Liver (tissue), 9 donors: ENCODE data around the gene SPAG17. TPM values are rescaled to one million over a fixed set of nuclear protein-coding genes. Genes with fewer than 3 reads are reported as not detected.

ENCODE experiments used
- DNase-seq: peaks from one replicate; pipeline ENCODE4 v3.0.0-alpha.2; 2017; ENCODE audit warnings: low spot score
- H3K27ac ChIP-seq, 2 donors: one replicate each; pipeline ENCODE4 v1.7.0; 2013; ENCODE audit warnings: inconsistent platforms in 2 of 2, low read length in 2 of 2, control low read depth in 1 of 2, low read depth in 1 of 2, mild to moderate bottlenecking in 1 of 2
- H3K27me3 ChIP-seq, 4 donors: one replicate each; pipeline versions ENCODE4 v1.6.1 to v1.7.0; 2013; ENCODE audit warnings: low read length in 3 of 4, inconsistent platforms in 1 of 4, mild to moderate bottlenecking in 1 of 4, moderate library complexity in 1 of 4; ENCODE audit not compliant: control insufficient read depth in 4 of 4, insufficient read depth in 4 of 4
- H3K36me3 ChIP-seq, 4 donors: one replicate each; pipeline versions ENCODE4 v1.6.1 to v1.7.0; 2013; ENCODE audit warnings: low read length in 3 of 4, mild to moderate bottlenecking in 3 of 4, low read depth in 1 of 4, moderate library complexity in 1 of 4; ENCODE audit not compliant: control insufficient read depth in 4 of 4, insufficient read depth in 3 of 4
- H3K4me1 ChIP-seq, 4 donors: one replicate each; pipeline versions ENCODE4 v1.6.1 to v1.7.0; 2013; ENCODE audit warnings: low read length in 3 of 4, mild to moderate bottlenecking in 3 of 4, moderate library complexity in 1 of 4; ENCODE audit not compliant: control insufficient read depth in 4 of 4, insufficient read depth in 4 of 4
- H3K4me3 ChIP-seq, 3 donors: one replicate each; pipeline versions ENCODE4 v1.6.1 to v1.7.0; 2013; ENCODE audit warnings: low read length in 3 of 3, control low read depth in 1 of 3, low read depth in 1 of 3, mild to moderate bottlenecking in 1 of 3
- H3K9ac ChIP-seq, 2 donors: one replicate each; pipeline ENCODE4 v1.7.0; 2013; ENCODE audit warnings: low read length in 2 of 2, mild to moderate bottlenecking in 2 of 2, moderate library complexity in 2 of 2, control low read depth in 1 of 2, low read depth in 1 of 2
- H3K9me3 ChIP-seq, 4 donors: one replicate each; pipeline versions ENCODE4 v1.6.1 to v1.7.0; 2013; ENCODE audit warnings: low read length in 3 of 4; ENCODE audit not compliant: control insufficient read depth in 4 of 4
- ATF3 ChIP-seq: IDR thresholded peaks from 2 replicates; pipeline ENCODE4 v1.6.1; 2016; ENCODE audit warnings: antibody characterized with exemption
- EGR1 ChIP-seq, 2 donors: IDR thresholded peaks; 2 replicates each; pipeline ENCODE4 v1.6.1; 2016 to 2018; ENCODE audit warnings: antibody characterized with exemption in 2 of 2, low read depth in 2 of 2
- FOXA1 ChIP-seq: IDR thresholded peaks from 2 replicates; pipeline ENCODE4 v1.6.1; 2016; ENCODE audit warnings: antibody characterized with exemption
- FOXA2 ChIP-seq: IDR thresholded peaks from 2 replicates; pipeline ENCODE4 v1.6.1; 2016; ENCODE audit warnings: antibody characterized with exemption
- HNF4A ChIP-seq, 2 donors: conservative IDR thresholded peaks; 2 replicates each; pipeline ENCODE4 v1.6.1; 2016; ENCODE audit warnings: antibody characterized with exemption in 2 of 2, mild to moderate bottlenecking in 2 of 2
- HNF4G ChIP-seq: IDR thresholded peaks from 2 replicates; pipeline ENCODE4 v1.6.1; 2016; ENCODE audit warnings: antibody characterized with exemption
- JUND ChIP-seq, 2 donors: IDR thresholded peaks; 2 replicates each; pipeline ENCODE4 v1.6.1; 2016; ENCODE audit warnings: antibody characterized with exemption in 2 of 2
- NR2F2 ChIP-seq: IDR thresholded peaks from 2 replicates; pipeline ENCODE4 v1.6.1; 2016; ENCODE audit warnings: antibody characterized with exemption
- RAD21 ChIP-seq, 2 donors: IDR thresholded peaks; 2 replicates each; pipeline ENCODE4 v1.6.1; 2016; ENCODE audit warnings: antibody characterized with exemption in 2 of 2, mild to moderate bottlenecking in 2 of 2
- RXRA ChIP-seq, 2 donors: IDR thresholded peaks; 2 replicates each; pipeline ENCODE4 v1.6.1; 2017 to 2018; ENCODE audit warnings: antibody characterized with exemption in 2 of 2, mild to moderate bottlenecking in 1 of 2
- SP1 ChIP-seq: IDR thresholded peaks from 2 replicates; pipeline ENCODE4 v1.6.1; 2018; ENCODE audit warnings: antibody characterized with exemption, mild to moderate bottlenecking
- TAF1 ChIP-seq: conservative IDR thresholded peaks from 2 replicates; pipeline ENCODE4 v1.6.1; 2016; ENCODE audit warnings: antibody characterized with exemption, mild to moderate bottlenecking
- YY1 ChIP-seq: IDR thresholded peaks from 2 replicates; pipeline ENCODE4 v1.6.1; 2016; ENCODE audit warnings: antibody characterized with exemption, mild to moderate bottlenecking
- ZBTB33 ChIP-seq: IDR thresholded peaks from 2 replicates; pipeline ENCODE4 v1.6.1; 2016; ENCODE audit warnings: antibody characterized with exemption
- WGBS: extraction: QIAGEN DNeasy Blood & Tissue Kit; methylation state at CpG from one replicate; pipeline ENCODE4 v1.1.7; 2013; 5-methylcytosine and 5-hydroxymethylcytosine counted together
- polyA plus RNA-seq, 2 donors: library from polyadenylated mRNA; stranded (reverse) in 1 of 2; unstranded in 1 of 2; fragments of 200-250 nt in 1 of 2; fragments of >200 nt in 1 of 2; fragmentation: Nextera tagmentation in 1 of 2; extraction: Ambion mirVana in 1 of 2; gene quantifications; one replicate each; pipeline versions ENCODE4 v1.2.1 to v1.2.3, GENCODE V29; 2013 to 2015
- total RNA-seq, 2 donors: library from RNA; depleted of rRNA; stranded (reverse); fragments of >200 nt; gene quantifications; one replicate each; pipeline ENCODE4 v1.2.3, GENCODE V29; 2014
- TF ChIP-seq, protein P1 (sequence below): IDR thresholded peaks from 2 replicates; pipeline ENCODE4 v1.6.1; 2016; ENCODE audit warnings: antibody characterized with exemption
- TF ChIP-seq, protein P2 (sequence below): IDR thresholded peaks from 2 replicates; pipeline ENCODE4 v1.6.1; 2016; ENCODE audit warnings: antibody characterized with exemption, mild to moderate bottlenecking
- TF ChIP-seq, protein P3 (sequence below): fragments of 150-350 bp; IDR thresholded peaks from 2 replicates; pipeline ENCODE4 v1.5.1; 2017; ENCODE audit warnings: improper control_type of control experiment, low read depth, low read length; ENCODE audit not compliant: missing input control
- donor health status: healthy.
- donor health status: healthy.
- donor health status: healthy.
- donor health status: healthy.
- donor health status: healthy.

The SPAG17 gene
- total and polyA plus RNA-seq, 4 donors: 0.17 to 0.75 TPM; not detected in 2

DNA sequence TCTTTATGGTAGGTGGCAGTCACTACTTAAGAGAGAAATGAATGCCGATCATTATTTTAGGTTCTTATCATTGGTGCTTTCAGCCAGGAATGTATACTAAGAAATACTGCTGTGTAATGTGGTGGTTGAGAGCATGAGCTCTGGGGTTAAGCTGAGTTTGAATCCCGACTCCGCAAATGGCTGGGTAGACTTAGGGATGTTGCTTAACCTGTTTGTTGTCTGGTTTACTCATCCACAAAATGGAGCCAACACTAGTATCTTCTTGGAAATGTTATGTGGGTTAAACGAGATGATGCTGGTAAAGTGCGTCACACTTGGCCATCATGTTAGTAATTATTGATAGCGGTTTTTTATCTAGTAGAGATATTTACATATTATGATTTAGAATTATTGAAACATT lies 171.7 kb downstream of the SPAG17 start:
- TF ChIP-seq FOXA1 (no peak), NR2F2 (no peak), RAD21 (IDR thresholded peaks at IDR 0.05) (no peak), TAF1 (no peak), ZBTB33 (no peak), HNF4A (conservative IDR thresholded peaks at IDR 0.05) (no peak), SP1 (no peak), YY1 (no peak)
- TF ChIP-seq, protein P1, sequence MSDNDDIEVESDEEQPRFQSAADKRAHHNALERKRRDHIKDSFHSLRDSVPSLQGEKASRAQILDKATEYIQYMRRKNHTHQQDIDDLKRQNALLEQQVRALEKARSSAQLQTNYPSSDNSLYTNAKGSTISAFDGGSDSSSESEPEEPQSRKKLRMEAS: no peak
- TF ChIP-seq, protein P2, sequence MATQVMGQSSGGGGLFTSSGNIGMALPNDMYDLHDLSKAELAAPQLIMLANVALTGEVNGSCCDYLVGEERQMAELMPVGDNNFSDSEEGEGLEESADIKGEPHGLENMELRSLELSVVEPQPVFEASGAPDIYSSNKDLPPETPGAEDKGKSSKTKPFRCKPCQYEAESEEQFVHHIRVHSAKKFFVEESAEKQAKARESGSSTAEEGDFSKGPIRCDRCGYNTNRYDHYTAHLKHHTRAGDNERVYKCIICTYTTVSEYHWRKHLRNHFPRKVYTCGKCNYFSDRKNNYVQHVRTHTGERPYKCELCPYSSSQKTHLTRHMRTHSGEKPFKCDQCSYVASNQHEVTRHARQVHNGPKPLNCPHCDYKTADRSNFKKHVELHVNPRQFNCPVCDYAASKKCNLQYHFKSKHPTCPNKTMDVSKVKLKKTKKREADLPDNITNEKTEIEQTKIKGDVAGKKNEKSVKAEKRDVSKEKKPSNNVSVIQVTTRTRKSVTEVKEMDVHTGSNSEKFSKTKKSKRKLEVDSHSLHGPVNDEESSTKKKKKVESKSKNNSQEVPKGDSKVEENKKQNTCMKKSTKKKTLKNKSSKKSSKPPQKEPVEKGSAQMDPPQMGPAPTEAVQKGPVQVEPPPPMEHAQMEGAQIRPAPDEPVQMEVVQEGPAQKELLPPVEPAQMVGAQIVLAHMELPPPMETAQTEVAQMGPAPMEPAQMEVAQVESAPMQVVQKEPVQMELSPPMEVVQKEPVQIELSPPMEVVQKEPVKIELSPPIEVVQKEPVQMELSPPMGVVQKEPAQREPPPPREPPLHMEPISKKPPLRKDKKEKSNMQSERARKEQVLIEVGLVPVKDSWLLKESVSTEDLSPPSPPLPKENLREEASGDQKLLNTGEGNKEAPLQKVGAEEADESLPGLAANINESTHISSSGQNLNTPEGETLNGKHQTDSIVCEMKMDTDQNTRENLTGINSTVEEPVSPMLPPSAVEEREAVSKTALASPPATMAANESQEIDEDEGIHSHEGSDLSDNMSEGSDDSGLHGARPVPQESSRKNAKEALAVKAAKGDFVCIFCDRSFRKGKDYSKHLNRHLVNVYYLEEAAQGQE: no peak
- Histone ChIP-seq H3K4me1 (no peaks in the 10 kb centered on the region), H3K9me3 (no peaks in the 10 kb centered on the region), H3K4me3 (no peak overlapping the region), H3K36me3 (no peaks in the 10 kb centered on the region), H3K27me3 (no peaks in the 10 kb centered on the region), H3K27ac (no peak overlapping the region), H3K9ac (no peak overlapping the region)
- no peak for DNase-seq
- 90% methylated on average over 6 of the region's 6 CpGs for WGBS

- H3K9me3 ChIP-seq: no peaks in the 10 kb centered on the region
- no peaks in the 10 kb centered on the region for H3K4me1 ChIP-seq
- H3K4me3 ChIP-seq: no peak overlapping the region
- no peak overlapping the region for H3K27ac ChIP-seq
- no peaks in the 10 kb centered on the region for H3K36me3 ChIP-seq
- no peaks in the 10 kb centered on the region for H3K27me3 ChIP-seq
- WGBS: 87% methylated on average over 6 of the region's 6 CpGs
- H3K9ac ChIP-seq: no peak overlapping the region
- no peak for DNase-seq
- TF ChIP-seq, protein P1: no peak
- no peak for TF ChIP-seq YY1
- TF ChIP-seq RXRA (IDR thresholded peaks at IDR 0.05): no peak
- TF ChIP-seq JUND (IDR thresholded peaks at IDR 0.05): no peak
- TF ChIP-seq TAF1: no peak
- no peak for TF ChIP-seq SP1
- TF ChIP-seq, protein P2: no peak
- TF ChIP-seq FOXA1: no peak
- TF ChIP-seq NR2F2: no peak
- TF ChIP-seq ZBTB33: no peak
- no peak for TF ChIP-seq HNF4G
- TF ChIP-seq, protein P3, sequence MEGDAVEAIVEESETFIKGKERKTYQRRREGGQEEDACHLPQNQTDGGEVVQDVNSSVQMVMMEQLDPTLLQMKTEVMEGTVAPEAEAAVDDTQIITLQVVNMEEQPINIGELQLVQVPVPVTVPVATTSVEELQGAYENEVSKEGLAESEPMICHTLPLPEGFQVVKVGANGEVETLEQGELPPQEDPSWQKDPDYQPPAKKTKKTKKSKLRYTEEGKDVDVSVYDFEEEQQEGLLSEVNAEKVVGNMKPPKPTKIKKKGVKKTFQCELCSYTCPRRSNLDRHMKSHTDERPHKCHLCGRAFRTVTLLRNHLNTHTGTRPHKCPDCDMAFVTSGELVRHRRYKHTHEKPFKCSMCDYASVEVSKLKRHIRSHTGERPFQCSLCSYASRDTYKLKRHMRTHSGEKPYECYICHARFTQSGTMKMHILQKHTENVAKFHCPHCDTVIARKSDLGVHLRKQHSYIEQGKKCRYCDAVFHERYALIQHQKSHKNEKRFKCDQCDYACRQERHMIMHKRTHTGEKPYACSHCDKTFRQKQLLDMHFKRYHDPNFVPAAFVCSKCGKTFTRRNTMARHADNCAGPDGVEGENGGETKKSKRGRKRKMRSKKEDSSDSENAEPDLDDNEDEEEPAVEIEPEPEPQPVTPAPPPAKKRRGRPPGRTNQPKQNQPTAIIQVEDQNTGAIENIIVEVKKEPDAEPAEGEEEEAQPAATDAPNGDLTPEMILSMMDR: no peak
- no peak for TF ChIP-seq FOXA2
- TF ChIP-seq ATF3: no peak
- no peak for TF ChIP-seq HNF4A (conservative IDR thresholded peaks at IDR 0.05)
- TF ChIP-seq RAD21 (IDR thresholded peaks at IDR 0.05): no peak
- no peak for TF ChIP-seq EGR1 (IDR thresholded peaks at IDR 0.05; ENCODE audit: low read depth in 2 of 2)
Observed at GRCh38 chr1:118012515-118013124, 172.4 kb downstream of the SPAG17 start.
